Osteoblast (primary cell): Measurements from ENCODE around the gene MTFP1. TPM values are rescaled to one million over a fixed set of nuclear protein-coding genes. Genes with fewer than 3 reads are reported as not detected.

Experiments
- DNase-seq: peaks from one replicate; pipeline ENCODE4 v3.0.0; 2011; ENCODE audit warnings: low spot score, mixed read lengths; ENCODE audit not compliant: insufficient read length; ENCODE audit errors: missing footprints
- H2AFZ ChIP-seq: 2 replicates; pipeline ENCODE4 v1.6.0; 2011; ENCODE audit warnings: mild to moderate bottlenecking, low read length
- H3K27ac ChIP-seq: 2 replicates; pipeline ENCODE4 v1.5.1; 2011; ENCODE audit warnings: mild to moderate bottlenecking, low read depth, low read length, moderate library complexity
- H3K27me3 ChIP-seq: 2 replicates; pipeline ENCODE4 v1.6.0; 2012; ENCODE audit warnings: mild to moderate bottlenecking, control low read depth, inconsistent platforms, low read length, moderate library complexity; ENCODE audit not compliant: insufficient read depth
- H3K36me3 ChIP-seq: 2 replicates; pipeline ENCODE4 v1.5.1; 2011; ENCODE audit warnings: mild to moderate bottlenecking, low read length, control low read depth, moderate library complexity; ENCODE audit not compliant: insufficient read depth
- H3K4me1 ChIP-seq: 2 replicates; pipeline ENCODE4 v1.5.1; 2011; ENCODE audit warnings: mild to moderate bottlenecking, low read length, control low read depth, moderate library complexity; ENCODE audit not compliant: insufficient read depth
- H3K4me2 ChIP-seq: 2 replicates; pipeline ENCODE4 v1.6.0; 2011; ENCODE audit warnings: mild to moderate bottlenecking, low read length; ENCODE audit not compliant: insufficient read depth
- H3K4me3 ChIP-seq: fragments of 200-600 bp; sonication (generic); 3 replicates; pipeline ENCODE4 v1.5.1; 2012; ENCODE audit warnings: mild to moderate bottlenecking, low read length, inconsistent platforms; ENCODE audit not compliant: insufficient read depth
- H3K79me2 ChIP-seq: 2 replicates; pipeline ENCODE4 v1.6.0; 2012; ENCODE audit warnings: mild to moderate bottlenecking, low read length, control low read depth, inconsistent platforms; ENCODE audit not compliant: insufficient read depth
- H3K9me3 ChIP-seq: 2 replicates; pipeline ENCODE4 v1.5.1; 2011; ENCODE audit warnings: low read depth, low read length, control low read depth
- H4K20me1 ChIP-seq: 2 replicates; pipeline ENCODE4 v1.6.0; 2012; ENCODE audit warnings: mild to moderate bottlenecking, low read length, control low read depth; ENCODE audit not compliant: insufficient read depth
- total RNA-seq: library from RNA; depleted of rRNA; stranded (reverse); fragments of >200 nt; gene quantifications from 2 replicates; pipeline ENCODE4 v1.2.3, GENCODE V29; 2012
- TF ChIP-seq, protein P1 (sequence below): IDR thresholded peaks from 2 replicates; pipeline ENCODE4 v1.5.1; 2011; ENCODE audit warnings: mild to moderate bottlenecking, low read depth, low read length, moderate library complexity; ENCODE audit errors: extremely low read depth

Gene MTFP1
- total RNA-seq, 1 donor: 6.9 TPM

GRCh38 chr22:30390974-30391691, 34.4 kb upstream of the MTFP1 start:
- Histone ChIP-seq H3K36me3 (no peaks in the 10 kb centered on the region), H3K9me3 (no peaks in the 10 kb centered on the region), H3K79me2 (peaks cover 7% of the 10 kb centered on the region), H4K20me1 (no peaks in the 10 kb centered on the region), H2AFZ (peak overlapping the region; percentile 5), H3K27me3 (no peaks in the 10 kb centered on the region), H3K4me3 (no peak overlapping the region), H3K4me2 (no peak overlapping the region), H3K27ac (no peak overlapping the region), H3K4me1 (peaks cover 8% of the 10 kb centered on the region)
- peak; percentile 92 for DNase-seq
- TF ChIP-seq, protein P1, sequence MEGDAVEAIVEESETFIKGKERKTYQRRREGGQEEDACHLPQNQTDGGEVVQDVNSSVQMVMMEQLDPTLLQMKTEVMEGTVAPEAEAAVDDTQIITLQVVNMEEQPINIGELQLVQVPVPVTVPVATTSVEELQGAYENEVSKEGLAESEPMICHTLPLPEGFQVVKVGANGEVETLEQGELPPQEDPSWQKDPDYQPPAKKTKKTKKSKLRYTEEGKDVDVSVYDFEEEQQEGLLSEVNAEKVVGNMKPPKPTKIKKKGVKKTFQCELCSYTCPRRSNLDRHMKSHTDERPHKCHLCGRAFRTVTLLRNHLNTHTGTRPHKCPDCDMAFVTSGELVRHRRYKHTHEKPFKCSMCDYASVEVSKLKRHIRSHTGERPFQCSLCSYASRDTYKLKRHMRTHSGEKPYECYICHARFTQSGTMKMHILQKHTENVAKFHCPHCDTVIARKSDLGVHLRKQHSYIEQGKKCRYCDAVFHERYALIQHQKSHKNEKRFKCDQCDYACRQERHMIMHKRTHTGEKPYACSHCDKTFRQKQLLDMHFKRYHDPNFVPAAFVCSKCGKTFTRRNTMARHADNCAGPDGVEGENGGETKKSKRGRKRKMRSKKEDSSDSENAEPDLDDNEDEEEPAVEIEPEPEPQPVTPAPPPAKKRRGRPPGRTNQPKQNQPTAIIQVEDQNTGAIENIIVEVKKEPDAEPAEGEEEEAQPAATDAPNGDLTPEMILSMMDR: peak; percentile 71

GRCh38 chr22:30392661-30393321, 32.8 kb upstream of the MTFP1 start:
- H2AFZ ChIP-seq: no peak overlapping the region

GRCh38 chr22:30393322-30393680, 32.3 kb upstream of the MTFP1 start:
- no peaks in the 10 kb centered on the region for H3K9me3 ChIP-seq
- H3K4me3 ChIP-seq: no peak overlapping the region
- peaks cover 8% of the 10 kb centered on the region for H4K20me1 ChIP-seq
- H3K4me1 ChIP-seq: peaks cover 14% of the 10 kb centered on the region
- peaks cover 19% of the 10 kb centered on the region for H3K79me2 ChIP-seq
- H3K27ac ChIP-seq: no peak overlapping the region
- no peaks in the 10 kb centered on the region for H3K27me3 ChIP-seq
- H3K36me3 ChIP-seq: no peaks in the 10 kb centered on the region
- no peak overlapping the region for H3K4me2 ChIP-seq
- no peak overlapping the region for H2AFZ ChIP-seq
- peak; percentile 19 for DNase-seq
- TF ChIP-seq, protein P1: no peak

More at GRCh38 chr22:30392661-30393321, 32.8 kb upstream of the MTFP1 start:
- TF ChIP-seq, protein P1: no peak
- H4K20me1 ChIP-seq: peaks cover 3% of the 10 kb centered on the region
- no peak overlapping the region for H3K4me2 ChIP-seq
- no peaks in the 10 kb centered on the region for H3K36me3 ChIP-seq
- no peaks in the 10 kb centered on the region for H3K9me3 ChIP-seq
- H3K27ac ChIP-seq: no peak overlapping the region
- H3K79me2 ChIP-seq: peaks cover 14% of the 10 kb centered on the region
- H3K4me3 ChIP-seq: no peak overlapping the region
- peak; percentile 46 for DNase-seq
- H3K4me1 ChIP-seq: peaks cover 10% of the 10 kb centered on the region
- H3K27me3 ChIP-seq: no peaks in the 10 kb centered on the region

GRCh38 chr22:30393885-30394284, 31.7 kb upstream of the MTFP1 start:
- DNase-seq: peak; percentile 15
- no peaks in the 10 kb centered on the region for H3K36me3 ChIP-seq
- H3K79me2 ChIP-seq: peaks cover 25% of the 10 kb centered on the region
- no peak overlapping the region for H2AFZ ChIP-seq
- no peak overlapping the region for H3K4me2 ChIP-seq
- H4K20me1 ChIP-seq: peaks cover 14% of the 10 kb centered on the region
- H3K4me1 ChIP-seq: peaks cover 20% of the 10 kb centered on the region
- no peaks in the 10 kb centered on the region for H3K27me3 ChIP-seq
- TF ChIP-seq, protein P1: no peak
- H3K4me3 ChIP-seq: no peak overlapping the region
- no peaks in the 10 kb centered on the region for H3K9me3 ChIP-seq
- H3K27ac ChIP-seq: no peak overlapping the region
